SK-N-MC (cell line): ENCODE measurements around the gene RCBTB1.

ENCODE experiments used
- DNase-seq: peaks from one replicate; pipeline ENCODE4 v3.0.0-alpha.2; 2011; ENCODE audit warnings: low read depth, low spot score
- H3K27ac ChIP-seq: fragments of 200-600 bp; sonication (generic); 2 replicates; pipeline ENCODE4 v1.5.1; 2016; ENCODE audit warnings: mixed run types
- H3K36me3 ChIP-seq: fragments of 200-600 bp; sonication (generic); 2 replicates; pipeline ENCODE4 v1.6.1; 2017; ENCODE audit warnings: antibody characterized with exemption, low read length, mixed read lengths; ENCODE audit not compliant: insufficient read depth
- H3K4me3 ChIP-seq: fragments of 200-600 bp; sonication (generic); 2 replicates; pipeline ENCODE4 v1.5.1; 2016
- H3K9ac ChIP-seq: fragments of 200-600 bp; sonication (generic); 2 replicates; pipeline ENCODE4 v1.8.0; 2017; ENCODE audit warnings: mixed run types, mixed read lengths; ENCODE audit not compliant: insufficient read length
- H3K9me3 ChIP-seq: fragments of 200-600 bp; sonication (generic); 2 replicates; pipeline ENCODE4 v1.6.1; 2017; ENCODE audit warnings: low read depth, mild to moderate bottlenecking, antibody characterized with exemption, low read length, moderate library complexity, mixed read lengths
- EZH2 ChIP-seq: fragments of 200-600 bp; sonication (generic); IDR thresholded peaks from one replicate; pipeline ENCODE4 v1.6.1; 2017; ENCODE audit warnings: antibody characterized with exemption
- FOXP2 ChIP-seq: optimal IDR thresholded peaks from 2 replicates; pipeline ENCODE3; 2011; ENCODE audit warnings: mild to moderate bottlenecking, moderate library complexity; ENCODE audit not compliant: insufficient read depth; ENCODE audit errors: extremely low read length, control extremely low read depth
- POLR2AphosphoS5 ChIP-seq: IDR thresholded peaks from 2 replicates; pipeline ENCODE4 v1.6.1; 2012; ENCODE audit warnings: mild to moderate bottlenecking, low read depth, low read length, borderline replicate concordance

Gene RCBTB1

DNA sequence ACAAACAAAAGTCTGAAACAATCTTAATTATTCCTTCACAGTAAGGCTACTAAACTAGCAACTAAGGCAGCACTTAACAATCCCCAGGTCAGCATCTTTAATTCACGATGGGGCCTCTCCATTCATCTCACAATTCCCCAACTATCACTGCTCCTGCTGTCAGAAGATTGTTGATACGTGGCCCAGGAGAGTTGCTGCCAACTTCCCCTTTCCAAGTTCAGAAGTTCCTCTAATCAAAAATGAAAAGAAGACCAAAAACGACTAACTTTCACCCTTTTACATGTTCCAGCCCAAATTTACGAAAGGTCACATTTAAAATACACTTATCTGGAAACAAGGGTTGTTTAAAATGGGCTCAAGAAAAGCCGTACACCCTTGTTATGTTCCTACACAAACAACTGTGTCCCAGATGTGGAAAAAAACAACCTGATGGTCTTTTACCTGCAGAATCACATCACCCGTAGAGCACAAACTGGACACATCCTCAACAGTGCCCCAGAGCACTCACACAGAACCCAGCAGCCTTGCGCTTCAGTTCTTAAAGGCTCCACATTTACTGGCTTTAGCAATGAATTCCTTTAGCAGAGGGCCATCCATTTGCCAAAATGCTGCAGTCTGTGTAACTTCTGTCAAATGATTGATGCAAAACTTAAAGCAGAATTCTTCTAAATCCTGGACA, 51.6 kb downstream of the RCBTB1 start:
- Histone ChIP-seq H3K4me3 (no peak overlapping the region), H3K36me3 (peaks cover 6% of the 10 kb centered on the region; the same call in 1 of the 2 replicates), H3K27ac (no peak overlapping the region), H3K9me3 (no peaks in the 10 kb centered on the region), H3K9ac (no peak overlapping the region)
- DNase-seq = no peak
- TF ChIP-seq EZH2 = no peak
- no peak for TF ChIP-seq POLR2AphosphoS5
- no peak for TF ChIP-seq FOXP2

DNA sequence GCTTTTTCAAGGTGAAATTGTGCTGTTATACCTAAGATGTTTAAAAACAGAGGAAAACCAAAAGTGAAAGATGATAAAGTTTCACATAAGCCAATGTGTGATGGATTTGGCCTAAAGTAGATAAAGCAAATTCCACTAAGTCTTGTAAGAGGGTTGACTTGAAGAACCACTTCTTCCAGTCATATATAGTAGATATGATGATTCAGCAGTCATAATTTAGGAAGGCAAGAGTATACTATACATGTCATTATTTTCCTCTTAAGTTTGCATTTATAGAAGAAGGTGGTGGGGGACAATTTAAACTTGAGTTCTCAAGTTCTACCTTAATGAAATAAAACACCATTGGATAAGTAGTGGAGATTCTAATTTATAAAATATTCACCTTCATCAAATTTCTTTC, 52.3 kb downstream of the RCBTB1 start:
- TF ChIP-seq EZH2 (no peak), POLR2AphosphoS5 (no peak), FOXP2 (no peak)
- H3K27ac ChIP-seq = no peak overlapping the region
- peaks cover 6% of the 10 kb centered on the region; the same call in 1 of the 2 replicates for H3K36me3 ChIP-seq
- no peak overlapping the region for H3K9ac ChIP-seq
- DNase-seq = no peak
- no peak overlapping the region for H3K4me3 ChIP-seq
- H3K9me3 ChIP-seq = no peaks in the 10 kb centered on the region

GRCh38 chr13:49532593-49532992, 52.8 kb downstream of the RCBTB1 start:
- Histone ChIP-seq H3K9me3 (no peaks in the 10 kb centered on the region), H3K36me3 (peaks cover 6% of the 10 kb centered on the region; the same call in 1 of the 2 replicates), H3K9ac (no peak overlapping the region), H3K4me3 (no peak overlapping the region), H3K27ac (no peak overlapping the region)
- TF ChIP-seq EZH2 (no peak), FOXP2 (no peak), POLR2AphosphoS5 (no peak)
- DNase-seq = no peak

- TF ChIP-seq EZH2 = no peak
- TF ChIP-seq FOXP2 = no peak
- no peak for TF ChIP-seq POLR2AphosphoS5
These were observed 54.9 kb downstream of the RCBTB1 start for GRCh38 chr13:49530457-49530856.

GRCh38 chr13:49528161-49528560, 57.2 kb downstream of the RCBTB1 start:
- TF ChIP-seq FOXP2 (no peak), POLR2AphosphoS5 (no peak), EZH2 (no peak)
- DNase-seq = no peak
- Histone ChIP-seq H3K9ac (no peak overlapping the region), H3K9me3 (no peaks in the 10 kb centered on the region), H3K27ac (no peak overlapping the region), H3K4me3 (no peak overlapping the region), H3K36me3 (no peaks in the 10 kb centered on the region)

More at GRCh38 chr13:49530457-49530856, 54.9 kb downstream of the RCBTB1 start:
- Histone ChIP-seq H3K4me3 (no peak overlapping the region), H3K9me3 (no peaks in the 10 kb centered on the region), H3K27ac (no peak overlapping the region), H3K36me3 (peaks cover 6% of the 10 kb centered on the region; the same call in 1 of the 2 replicates), H3K9ac (no peak overlapping the region)
- DNase-seq = no peak

GRCh38 chr13:49527123-49527522, 58.2 kb downstream of the RCBTB1 start:
- H3K9ac ChIP-seq = no peak overlapping the region
- H3K36me3 ChIP-seq = no peaks in the 10 kb centered on the region
- no peak overlapping the region for H3K27ac ChIP-seq
- no peak for TF ChIP-seq POLR2AphosphoS5
- no peak for TF ChIP-seq EZH2
- TF ChIP-seq FOXP2 = no peak
- no peak for DNase-seq
- H3K9me3 ChIP-seq = no peaks in the 10 kb centered on the region
- H3K4me3 ChIP-seq = no peak overlapping the region

DNA sequence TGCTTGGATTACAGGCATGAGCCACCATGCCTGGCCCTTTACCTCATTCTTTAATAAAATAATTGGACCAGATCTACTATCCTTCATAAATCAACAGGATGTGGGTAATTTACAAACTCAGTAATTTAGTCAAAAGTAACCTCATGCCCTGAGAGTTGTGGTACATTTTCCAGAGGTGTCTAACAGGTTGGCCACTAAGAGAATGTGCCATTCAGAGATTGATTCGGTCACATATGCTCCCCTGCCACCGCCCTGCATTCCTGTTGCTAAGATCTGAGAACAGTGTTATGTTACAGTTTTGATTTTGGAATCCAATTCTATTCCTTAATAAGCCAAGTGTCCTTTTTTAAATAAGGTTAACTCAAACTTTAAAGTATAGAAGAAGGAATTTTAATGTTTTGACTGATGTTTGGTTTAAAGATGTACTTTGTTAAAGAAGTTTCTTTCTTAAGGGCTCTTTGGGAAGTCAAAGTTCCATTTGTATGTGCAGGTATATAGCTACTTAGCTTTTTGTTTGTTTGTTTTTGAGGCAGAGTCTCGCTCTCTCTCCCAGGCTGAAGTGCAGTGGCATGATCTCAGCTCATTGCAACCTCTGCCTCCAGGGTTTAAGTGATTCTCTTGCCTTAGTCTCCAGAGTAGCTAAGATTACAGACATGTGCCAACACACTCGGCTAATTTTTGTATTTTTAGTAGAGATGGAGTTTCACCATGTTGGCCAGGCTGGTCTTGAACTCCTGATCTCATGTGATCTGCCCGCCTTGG, 60.4 kb downstream of the RCBTB1 start:
- Histone ChIP-seq H3K4me3 (no peak overlapping the region), H3K27ac (no peak overlapping the region), H3K9ac (no peak overlapping the region), H3K36me3 (no peaks in the 10 kb centered on the region), H3K9me3 (no peaks in the 10 kb centered on the region)
- no peak for DNase-seq
- TF ChIP-seq EZH2 = no peak

- TF ChIP-seq POLR2AphosphoS5 (no peak), EZH2 (no peak), FOXP2 (no peak)
- H3K9me3 ChIP-seq = no peaks in the 10 kb centered on the region
- no peaks in the 10 kb centered on the region for H3K36me3 ChIP-seq
- no peak overlapping the region for H3K9ac ChIP-seq
- no peak overlapping the region for H3K4me3 ChIP-seq
- no peak for DNase-seq
- no peak overlapping the region for H3K27ac ChIP-seq
These were observed 64.1 kb downstream of the RCBTB1 start for GRCh38 chr13:49521224-49521623.
